Retinal pigment epithelial cell (primary cell): ENCODE measurements around the gene C1QTNF12.

Source experiments
- DNase-seq: peaks from one replicate; pipeline ENCODE4 v3.0.0-alpha.2; 2010; ENCODE audit warnings: low read depth
- H3K4me3 ChIP-seq: 2 replicates; pipeline ENCODE4 v1.5.1; 2011; ENCODE audit warnings: mild to moderate bottlenecking, low read length, control low read depth, moderate library complexity
- TF ChIP-seq, protein P1 (sequence below): conservative IDR thresholded peaks from 2 replicates; pipeline ENCODE4 v1.5.1; 2011; ENCODE audit warnings: low read depth, low read length, control low read depth, inconsistent platforms

Gene C1QTNF12

DNA sequence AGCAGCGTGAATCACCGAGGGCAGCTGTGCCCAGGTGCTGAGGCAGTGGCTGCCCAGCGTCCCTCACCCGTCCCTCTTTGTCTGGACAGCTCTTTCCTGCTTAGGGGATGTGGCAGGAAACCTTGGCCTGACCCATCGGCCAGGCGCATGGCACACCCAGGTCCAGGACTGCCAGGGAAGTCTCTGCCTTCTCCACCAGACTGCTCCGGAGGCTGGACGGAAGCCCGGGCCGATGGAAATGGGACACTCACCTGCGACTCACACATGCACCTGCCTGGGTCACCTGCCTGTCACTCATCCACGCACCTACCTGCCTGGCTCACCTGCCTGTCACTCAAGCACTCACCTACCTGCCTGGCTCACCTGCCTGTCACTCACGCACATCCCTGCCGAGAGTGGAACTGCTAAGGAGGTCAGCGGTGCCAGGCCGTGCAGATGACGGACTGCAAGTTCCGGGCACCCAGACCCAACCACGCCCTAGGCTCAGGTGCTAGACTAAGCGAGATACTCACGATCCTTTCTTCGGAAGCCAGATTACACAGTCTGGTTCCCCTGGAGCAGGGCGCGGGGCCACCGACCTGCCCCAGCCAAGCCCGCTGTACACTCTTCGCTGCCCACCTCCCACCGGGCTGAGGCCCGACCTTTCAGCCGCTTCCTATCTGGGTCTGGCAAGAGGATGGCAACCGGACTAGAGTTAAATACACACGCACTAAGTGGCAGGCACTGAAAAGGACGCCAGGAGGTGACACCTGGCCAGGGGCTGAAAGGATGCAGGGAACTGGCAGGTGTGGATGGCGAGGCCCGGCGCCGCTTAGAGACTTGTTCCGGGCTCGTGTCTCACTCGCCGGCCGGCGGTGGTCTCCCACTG lies 26.1 kb upstream of the C1QTNF12 start:
- no peak for DNase-seq
- TF ChIP-seq, protein P1, sequence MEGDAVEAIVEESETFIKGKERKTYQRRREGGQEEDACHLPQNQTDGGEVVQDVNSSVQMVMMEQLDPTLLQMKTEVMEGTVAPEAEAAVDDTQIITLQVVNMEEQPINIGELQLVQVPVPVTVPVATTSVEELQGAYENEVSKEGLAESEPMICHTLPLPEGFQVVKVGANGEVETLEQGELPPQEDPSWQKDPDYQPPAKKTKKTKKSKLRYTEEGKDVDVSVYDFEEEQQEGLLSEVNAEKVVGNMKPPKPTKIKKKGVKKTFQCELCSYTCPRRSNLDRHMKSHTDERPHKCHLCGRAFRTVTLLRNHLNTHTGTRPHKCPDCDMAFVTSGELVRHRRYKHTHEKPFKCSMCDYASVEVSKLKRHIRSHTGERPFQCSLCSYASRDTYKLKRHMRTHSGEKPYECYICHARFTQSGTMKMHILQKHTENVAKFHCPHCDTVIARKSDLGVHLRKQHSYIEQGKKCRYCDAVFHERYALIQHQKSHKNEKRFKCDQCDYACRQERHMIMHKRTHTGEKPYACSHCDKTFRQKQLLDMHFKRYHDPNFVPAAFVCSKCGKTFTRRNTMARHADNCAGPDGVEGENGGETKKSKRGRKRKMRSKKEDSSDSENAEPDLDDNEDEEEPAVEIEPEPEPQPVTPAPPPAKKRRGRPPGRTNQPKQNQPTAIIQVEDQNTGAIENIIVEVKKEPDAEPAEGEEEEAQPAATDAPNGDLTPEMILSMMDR: no peak
- H3K4me3 ChIP-seq: peak overlapping the region; percentile 79

DNA sequence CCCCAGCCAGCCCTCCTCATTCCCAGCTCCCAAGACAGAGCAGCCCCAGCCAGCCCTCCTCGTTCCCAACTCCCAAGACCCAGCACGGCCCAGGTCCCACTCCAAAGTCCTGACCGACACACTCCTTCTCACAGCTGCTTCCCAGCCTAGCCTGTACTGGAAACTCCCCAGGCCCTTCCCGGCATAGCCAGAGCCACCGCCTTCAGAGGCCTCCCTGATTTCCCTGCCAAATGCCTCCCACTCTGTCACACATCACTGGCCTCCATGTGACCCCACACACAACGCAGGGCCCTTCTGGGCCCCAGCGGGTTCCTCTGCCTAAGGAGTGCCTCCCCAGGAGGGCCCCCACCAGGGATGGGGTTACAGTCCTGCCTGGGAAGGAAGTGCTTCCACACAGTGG lies 24.3 kb upstream of the C1QTNF12 start:
- DNase-seq: no peak
- no peak overlapping the region for H3K4me3 ChIP-seq
- TF ChIP-seq, protein P1: no peak

DNA sequence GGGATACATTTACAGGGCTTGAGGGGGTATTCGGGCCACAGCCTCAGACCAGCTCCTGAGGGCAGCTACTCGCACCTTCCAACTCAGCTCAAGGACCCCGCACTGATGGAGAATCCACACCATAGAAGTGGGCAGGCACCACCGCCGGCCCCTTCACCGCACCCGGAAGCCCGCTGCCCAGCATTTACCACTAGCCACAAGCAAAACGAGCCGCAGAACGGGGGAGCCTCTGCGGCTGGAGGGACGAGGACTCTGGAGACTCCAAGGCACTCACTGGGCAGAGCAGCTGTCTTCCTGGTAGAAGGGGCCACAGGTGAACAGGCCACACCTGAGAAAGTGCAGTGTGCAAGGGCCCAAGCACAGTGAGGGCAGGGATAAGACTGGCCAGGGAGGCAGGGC lies 21.8 kb upstream of the C1QTNF12 start:
- DNase-seq: no peak
- H3K4me3 ChIP-seq: no peak overlapping the region
- TF ChIP-seq, protein P1: no peak

DNA sequence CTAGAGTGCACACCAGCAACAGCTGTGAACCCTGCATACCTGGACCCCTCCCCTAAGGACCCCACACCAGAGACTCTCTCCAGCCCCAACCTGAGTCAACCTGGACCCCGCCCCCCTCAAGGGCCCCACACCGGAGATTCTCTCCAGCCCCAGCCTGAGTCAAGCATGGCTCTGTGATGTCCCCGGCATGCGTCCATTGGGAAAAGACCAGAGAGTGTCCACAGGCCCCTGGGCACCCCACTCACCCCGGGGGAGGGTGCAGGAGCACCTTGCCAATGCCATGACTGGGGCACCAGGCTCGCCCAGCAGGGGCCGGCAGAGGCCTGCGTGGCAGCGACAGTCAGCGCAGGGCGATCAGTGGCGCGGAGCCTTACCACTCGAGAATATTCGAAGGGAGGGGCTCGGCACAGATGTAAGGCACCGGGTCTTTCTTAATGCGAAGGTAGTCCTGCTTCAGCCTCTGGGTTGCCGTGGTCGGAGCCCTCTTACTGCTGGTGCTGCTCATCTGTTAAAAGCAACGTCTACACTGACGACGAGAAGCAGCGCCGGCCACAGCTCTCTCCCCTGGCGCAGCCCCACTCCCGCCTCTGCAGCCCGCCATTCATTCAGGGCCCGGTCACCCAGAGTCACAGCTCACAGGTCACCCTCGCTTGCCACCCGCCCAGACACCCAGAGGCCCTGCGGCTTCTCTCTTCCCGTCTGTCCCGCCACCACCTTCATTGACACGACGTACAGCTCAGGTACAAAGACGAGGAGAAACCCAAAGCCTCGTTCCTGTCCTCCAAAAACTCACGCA lies 21.2 kb upstream of the C1QTNF12 start:
- DNase-seq: no peak
- no peak overlapping the region for H3K4me3 ChIP-seq
- TF ChIP-seq, protein P1: no peak

DNA sequence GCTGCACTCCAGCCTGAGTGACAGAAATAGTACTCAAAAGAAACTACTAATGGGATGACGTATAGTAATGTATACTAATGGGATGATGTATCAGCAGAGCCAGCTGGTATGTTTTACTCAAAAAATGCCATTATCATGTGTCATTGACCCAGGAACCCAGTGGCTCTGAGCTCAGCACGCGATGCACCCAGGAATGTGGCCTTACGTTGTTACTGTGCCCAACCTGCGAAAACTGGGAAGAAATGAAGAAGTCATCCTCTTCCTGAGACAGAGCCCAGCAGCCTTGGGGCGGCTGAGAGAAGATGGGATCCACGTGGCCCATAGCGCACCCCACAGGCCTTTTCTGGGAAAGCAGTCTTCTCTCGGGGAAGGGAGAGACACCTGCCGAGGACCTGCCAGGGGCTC lies 18.3 kb upstream of the C1QTNF12 start:
- no peak overlapping the region for H3K4me3 ChIP-seq
- peak; percentile 88 for DNase-seq
- TF ChIP-seq, protein P1: peak; percentile 53

DNA sequence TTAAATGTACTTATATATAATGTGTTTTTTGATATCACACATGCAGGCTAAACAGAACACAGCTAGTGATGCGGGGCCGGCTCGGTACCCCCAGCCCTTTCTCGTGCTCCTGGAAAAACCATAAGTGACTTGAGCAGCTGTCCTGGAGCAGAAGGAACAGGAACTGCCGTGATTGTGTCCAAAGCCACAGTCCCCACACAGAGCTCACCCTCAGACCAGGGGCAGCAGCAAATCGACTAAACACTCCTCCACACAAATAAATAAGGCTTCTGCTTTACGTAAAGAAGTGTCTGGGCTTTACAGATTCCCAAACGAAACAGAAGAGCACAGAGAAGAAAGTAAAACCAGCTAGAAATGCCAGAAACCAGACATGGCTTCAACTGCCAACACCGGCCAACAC lies 17.5 kb upstream of the C1QTNF12 start:
- no peak for DNase-seq
- TF ChIP-seq, protein P1: no peak
- H3K4me3 ChIP-seq: no peak overlapping the region

DNA sequence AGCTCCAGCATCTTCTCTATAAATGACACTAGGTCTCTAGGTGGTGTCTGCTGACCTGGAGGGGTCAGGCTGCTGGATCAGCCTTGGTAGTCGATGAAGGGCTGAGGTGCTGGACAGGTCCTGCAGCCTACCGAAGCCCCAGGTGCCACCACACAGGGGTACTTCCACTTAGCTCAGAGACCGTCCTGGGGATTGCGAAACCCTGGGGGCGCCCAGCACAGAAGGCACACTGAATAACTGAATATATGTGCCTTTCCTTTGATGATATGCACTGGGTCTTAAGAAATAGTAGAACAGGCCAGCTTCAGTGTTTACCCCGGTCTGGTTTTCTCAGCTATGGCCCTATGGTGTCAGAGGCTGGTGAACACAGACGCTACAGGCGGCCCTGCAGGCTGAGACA lies 16.2 kb upstream of the C1QTNF12 start:
- H3K4me3 ChIP-seq: no peak overlapping the region
- no peak for DNase-seq
- TF ChIP-seq, protein P1: no peak
